Neutrophil (primary cell): Measurements from ENCODE around the gene TAF5L.

Experiments
- H3K27ac ChIP-seq: fragments of 200-600 bp; sonication (generic); 2 replicates; pipeline ENCODE4 v1.5.1; 2016; ENCODE audit warnings: mild to moderate bottlenecking, moderate library complexity
- H3K27me3 ChIP-seq: fragments of 200-600 bp; sonication (generic); 2 replicates; pipeline ENCODE4 v1.6.0; 2016; ENCODE audit warnings: mild to moderate bottlenecking
- H3K36me3 ChIP-seq: fragments of 200-600 bp; sonication (generic); 2 replicates; pipeline ENCODE4 v1.5.1; 2017
- H3K4me1 ChIP-seq, 2 experiments: fragments of 200-600 bp in 1 of 2; sonication (generic) in 1 of 2; 1 replicate in 1 of 2; 2 replicates in 1 of 2; pipeline versions ENCODE4 v1.5.1 to v1.6.1; 2013 to 2016; ENCODE audit warnings: low read depth in 1 of 2, low read length in 1 of 2, mild to moderate bottlenecking in 1 of 2, moderate library complexity in 1 of 2; ENCODE audit not compliant: control insufficient read depth in 1 of 2, insufficient read depth in 1 of 2
- H3K4me3 ChIP-seq, 2 experiments: fragments of 200-600 bp in 1 of 2; sonication (generic) in 1 of 2; 1 replicate in 1 of 2; 2 replicates in 1 of 2; pipeline ENCODE4 v1.5.1; 2013 to 2016; ENCODE audit warnings: low read depth in 1 of 2, low read length in 1 of 2, mild to moderate bottlenecking in 1 of 2, moderate library complexity in 1 of 2
- H3K9me3 ChIP-seq: fragments of 200-600 bp; sonication (generic); 2 replicates; pipeline ENCODE4 v1.5.1; 2016
- TF ChIP-seq, protein P1 (sequence below): fragments of 200-600 bp; sonication (generic); IDR thresholded peaks from 2 replicates; pipeline ENCODE4 v1.5.1; 2016; ENCODE audit warnings: antibody characterized with exemption

TAF5L gene

DNA sequence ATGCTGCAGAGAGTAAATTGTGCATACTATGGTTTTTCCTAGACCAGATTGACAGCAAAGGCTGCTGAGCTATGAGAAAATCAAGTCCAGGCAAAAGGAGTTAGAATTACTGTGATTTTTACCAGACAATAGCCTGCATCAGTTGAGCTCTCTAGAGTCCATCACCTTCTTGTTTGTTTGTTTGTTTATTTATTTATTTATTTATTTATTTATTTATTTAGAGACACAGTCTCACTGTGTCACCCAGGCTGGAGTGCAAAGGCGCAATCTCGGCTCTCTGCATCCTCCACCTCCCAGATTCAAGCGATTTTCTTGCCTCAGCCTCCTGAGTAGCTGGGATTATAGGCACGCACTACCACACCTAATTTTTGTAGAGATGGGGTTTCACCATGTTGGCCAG lies 43.2 kb downstream of the TAF5L start:
- TF ChIP-seq, protein P1, sequence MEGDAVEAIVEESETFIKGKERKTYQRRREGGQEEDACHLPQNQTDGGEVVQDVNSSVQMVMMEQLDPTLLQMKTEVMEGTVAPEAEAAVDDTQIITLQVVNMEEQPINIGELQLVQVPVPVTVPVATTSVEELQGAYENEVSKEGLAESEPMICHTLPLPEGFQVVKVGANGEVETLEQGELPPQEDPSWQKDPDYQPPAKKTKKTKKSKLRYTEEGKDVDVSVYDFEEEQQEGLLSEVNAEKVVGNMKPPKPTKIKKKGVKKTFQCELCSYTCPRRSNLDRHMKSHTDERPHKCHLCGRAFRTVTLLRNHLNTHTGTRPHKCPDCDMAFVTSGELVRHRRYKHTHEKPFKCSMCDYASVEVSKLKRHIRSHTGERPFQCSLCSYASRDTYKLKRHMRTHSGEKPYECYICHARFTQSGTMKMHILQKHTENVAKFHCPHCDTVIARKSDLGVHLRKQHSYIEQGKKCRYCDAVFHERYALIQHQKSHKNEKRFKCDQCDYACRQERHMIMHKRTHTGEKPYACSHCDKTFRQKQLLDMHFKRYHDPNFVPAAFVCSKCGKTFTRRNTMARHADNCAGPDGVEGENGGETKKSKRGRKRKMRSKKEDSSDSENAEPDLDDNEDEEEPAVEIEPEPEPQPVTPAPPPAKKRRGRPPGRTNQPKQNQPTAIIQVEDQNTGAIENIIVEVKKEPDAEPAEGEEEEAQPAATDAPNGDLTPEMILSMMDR, result no peak
- Histone ChIP-seq H3K4me3 (peak overlapping the region in 1 of 2 experiments; percentile 41), H3K9me3 (no peaks in the 10 kb centered on the region), H3K4me1 (peaks cover 23 to 29% of the 10 kb centered on the region in 2 experiments), H3K36me3 (no peaks in the 10 kb centered on the region), H3K27me3 (no peaks in the 10 kb centered on the region), H3K27ac (peak overlapping the region; percentile 63)

DNA sequence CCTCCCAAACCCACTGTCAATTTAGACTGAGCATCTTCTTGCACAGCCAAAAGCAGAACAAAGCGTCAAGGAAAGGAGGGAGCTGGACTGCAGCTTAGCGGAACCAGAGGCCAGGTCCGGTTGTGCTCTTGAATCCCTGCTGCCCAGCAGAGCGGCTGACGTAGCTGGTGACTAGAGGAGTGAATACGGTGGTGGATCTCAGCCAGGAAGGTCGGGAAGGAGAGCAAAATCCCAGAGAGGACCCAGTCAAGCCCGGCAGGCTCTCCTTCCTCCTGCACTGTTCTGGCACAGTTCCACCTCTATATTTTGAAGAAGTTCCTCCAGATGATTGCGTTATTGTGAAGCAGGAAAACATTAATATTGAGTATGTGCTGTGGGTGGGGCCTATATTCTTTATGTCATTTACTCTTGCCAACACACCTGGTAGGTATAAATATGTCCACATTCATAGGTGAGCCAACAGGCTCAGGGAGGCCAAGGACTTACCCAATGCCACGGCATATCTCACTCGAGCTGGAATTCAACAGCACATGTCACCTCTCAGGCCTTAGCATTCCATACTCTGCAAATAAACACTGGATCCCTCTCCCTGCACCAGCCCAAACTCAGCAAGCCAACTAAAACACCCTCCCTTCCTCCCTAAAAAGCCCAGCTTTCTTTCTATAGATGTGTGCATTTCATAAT lies 43.8 kb downstream of the TAF5L start:
- peak overlapping the region; percentile 63 for H3K27ac ChIP-seq

DNA sequence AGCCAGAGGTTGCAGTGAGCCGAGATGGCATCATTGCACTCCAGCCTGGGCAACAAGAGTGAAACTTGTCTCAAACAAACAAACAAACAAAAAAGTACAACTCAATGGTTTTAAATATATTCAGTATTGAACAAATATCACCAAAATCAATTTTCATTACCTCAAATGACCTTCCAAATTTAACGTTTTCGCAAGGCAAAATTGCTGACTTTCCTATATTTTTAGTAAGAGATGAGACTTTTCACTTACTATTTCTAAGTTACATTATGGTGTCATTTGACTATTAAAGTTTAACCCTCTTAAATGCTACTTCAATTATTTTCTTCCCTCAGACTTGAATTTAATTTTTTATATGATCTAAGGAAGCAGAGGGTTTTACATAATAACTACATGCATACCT lies 44.4 kb downstream of the TAF5L start:
- H3K36me3 ChIP-seq, result no peaks in the 10 kb centered on the region
- peaks cover 23 to 29% of the 10 kb centered on the region in 2 experiments for H3K4me1 ChIP-seq
- H3K4me3 ChIP-seq, result no peak overlapping the region
- TF ChIP-seq, protein P1, result no peak
- no peaks in the 10 kb centered on the region for H3K9me3 ChIP-seq
- H3K27me3 ChIP-seq, result no peaks in the 10 kb centered on the region
- H3K27ac ChIP-seq, result no peak overlapping the region

More for the DNA sequence above, 43.8 kb downstream of the TAF5L start:
- Histone ChIP-seq H3K36me3 (no peaks in the 10 kb centered on the region), H3K27me3 (no peaks in the 10 kb centered on the region), H3K4me1 (peaks cover 23 to 29% of the 10 kb centered on the region in 2 experiments), H3K4me3 (peak overlapping the region in 1 of 2 experiments; percentile 41), H3K9me3 (no peaks in the 10 kb centered on the region)
- TF ChIP-seq, protein P1, result no peak

DNA sequence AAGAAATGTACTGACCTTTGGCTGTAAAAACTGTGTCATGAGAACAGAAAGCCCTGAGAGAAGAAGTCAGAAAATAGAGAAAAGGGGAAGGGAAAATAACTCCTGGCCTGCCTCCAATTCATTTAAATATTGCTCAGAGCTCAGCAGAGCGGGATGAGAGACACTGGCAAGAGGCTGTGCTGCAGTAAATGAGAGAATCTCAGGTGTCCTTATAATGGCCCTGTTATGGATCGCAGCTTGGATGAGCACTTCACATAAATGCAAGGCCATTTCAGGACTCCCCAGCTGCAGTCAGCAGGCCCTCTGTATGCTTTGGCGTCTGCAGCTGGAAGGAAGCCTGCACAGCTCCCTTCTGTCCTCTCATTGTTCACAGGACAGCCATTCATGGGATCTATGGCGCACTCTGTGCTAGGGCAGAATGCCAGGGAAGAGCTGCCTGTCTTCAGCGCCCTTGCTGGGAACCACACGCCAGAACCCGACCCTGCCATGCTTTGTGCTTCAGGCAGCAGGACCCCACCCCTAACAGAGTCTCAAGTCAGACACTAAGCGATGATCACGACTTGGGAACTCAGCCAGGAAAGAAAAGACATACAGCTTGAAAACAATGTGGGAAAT lies 46.8 kb downstream of the TAF5L start:
- peak overlapping the region; percentile 35 for H3K27ac ChIP-seq

DNA sequence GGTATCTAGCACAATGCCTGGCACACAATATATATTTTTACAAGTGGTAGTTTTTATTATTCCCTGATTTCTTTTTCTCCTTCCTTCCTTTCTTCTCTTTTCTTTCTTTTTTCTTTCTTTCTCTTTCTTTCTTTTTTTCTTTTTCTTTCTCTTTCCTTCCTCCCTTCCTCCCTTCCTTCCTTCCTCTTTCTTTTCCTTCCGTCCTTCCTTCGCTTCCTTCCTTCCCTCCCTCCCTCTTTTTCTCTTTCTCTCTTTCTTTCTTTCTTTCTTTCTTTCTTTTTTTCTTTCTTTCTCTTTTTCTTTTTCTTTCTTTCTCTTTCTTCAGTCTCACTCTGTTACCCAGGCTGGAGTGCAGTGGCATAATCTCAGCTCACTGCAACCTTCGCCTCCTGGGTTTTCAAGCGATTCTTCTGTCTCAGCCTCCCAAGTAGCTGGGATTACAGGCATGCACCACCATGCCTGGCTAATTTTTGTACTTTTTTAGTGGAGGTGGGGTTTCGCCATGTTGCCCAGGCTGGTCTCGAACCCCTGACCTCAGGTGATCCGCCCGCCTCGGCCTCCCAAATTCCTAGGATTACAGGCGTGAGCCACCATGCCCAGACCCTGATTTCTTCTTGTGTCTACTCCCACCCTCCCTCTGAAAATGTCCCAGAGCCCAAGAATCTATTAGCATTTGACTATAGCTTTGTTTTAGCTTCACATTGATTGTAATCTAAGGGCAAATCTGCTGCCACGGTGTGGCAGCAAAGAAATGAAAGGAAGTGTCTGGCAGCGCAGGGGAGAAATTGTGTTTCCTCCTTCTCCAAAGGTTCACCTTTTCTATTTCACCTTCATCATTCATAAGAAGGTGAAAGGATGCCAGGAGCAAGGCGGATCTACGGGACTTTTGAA lies 47.5 kb downstream of the TAF5L start:
- Histone ChIP-seq H3K9me3 (no peaks in the 10 kb centered on the region), H3K4me3 (no peak overlapping the region), H3K27me3 (no peaks in the 10 kb centered on the region), H3K27ac (peak overlapping the region; percentile 35), H3K36me3 (no peaks in the 10 kb centered on the region), H3K4me1 (peaks cover 17 to 20% of the 10 kb centered on the region in 2 experiments)
- TF ChIP-seq, protein P1, result no peak

More for the DNA sequence above, 46.8 kb downstream of the TAF5L start:
- TF ChIP-seq, protein P1, result no peak
- H3K36me3 ChIP-seq, result no peaks in the 10 kb centered on the region
- peaks cover 17 to 20% of the 10 kb centered on the region in 2 experiments for H3K4me1 ChIP-seq
- H3K4me3 ChIP-seq, result no peak overlapping the region
- H3K27me3 ChIP-seq, result no peaks in the 10 kb centered on the region
- no peaks in the 10 kb centered on the region for H3K9me3 ChIP-seq
